Body of pancreas (tissue), 4 donors: ENCODE data around the gene TGFBI. TPM values are rescaled to one million over a fixed set of nuclear protein-coding genes. Genes with fewer than 3 reads are reported as not detected.

Experiments used
- ATAC-seq: fragments of 150-250 bp; one replicate; pipeline ENCODE4 v1.9.1; 2016
- DNase-seq, 4 donors: peaks; one replicate each; pipeline ENCODE4 v3.0.0-alpha.2; 2019
- H3K27ac ChIP-seq, 4 donors: fragments of 200-600 bp; sonication (generic); 1 replicate in 3 of 4; 2 replicates in 1 of 4; pipeline versions ENCODE4 v1.5.1 to v1.6.1; 2016 to 2019; ENCODE audit warnings: mild to moderate bottlenecking in 1 of 4, mixed read lengths in 1 of 4, moderate library complexity in 1 of 4
- H3K27me3 ChIP-seq, 2 donors: fragments of 200-600 bp; sonication (generic); one replicate each; pipeline ENCODE4 v1.6.0; 2016; ENCODE audit warnings: mild to moderate bottlenecking in 1 of 2
- H3K36me3 ChIP-seq, 2 donors: fragments of 200-600 bp; sonication (generic); replicated peaks in 1 of 2; 2 replicates each; pipeline ENCODE4 v1.5.1; 2016; ENCODE audit warnings: low read depth in 2 of 2; ENCODE audit not compliant: insufficient read depth in 1 of 2
- H3K4me1 ChIP-seq: fragments of 200-600 bp; sonication (generic); one replicate; pipeline ENCODE4 v1.6.0; 2016
- H3K4me3 ChIP-seq, 2 donors: fragments of 200-600 bp; sonication (generic); 1 replicate in 1 of 2; 2 replicates in 1 of 2; pipeline ENCODE4 v1.5.1; 2016 to 2019
- H3K9me3 ChIP-seq, 3 donors: fragments of 200-600 bp; sonication (generic); 1 replicate in 2 of 3; 2 replicates in 1 of 3; pipeline ENCODE4 v1.5.1; 2016
- POLR2A ChIP-seq, 3 donors: fragments of 450-650 bp; IDR thresholded peaks; one replicate each; pipeline ENCODE4 v1.6.1; 2016; ENCODE audit warnings: antibody characterized with exemption in 3 of 3, mild to moderate bottlenecking in 2 of 3
- WGBS, 2 donors: methylation state at CpG; one replicate each; pipeline ENCODE4 v1.1.5; 2017; 5-methylcytosine and 5-hydroxymethylcytosine counted together
- intact Hi-C: fragments of 100-400 bp; cut with DNase I; formaldehyde crosslinking; loops from one replicate; pipeline ENCODE4 v1.15.1; 2023
- total RNA-seq, 2 donors: library from RNA; depleted of rRNA; stranded (reverse); fragments of >200 nt; gene quantifications; one replicate each; pipeline ENCODE4 v1.1.0, GENCODE V29; 2016
- TF ChIP-seq, protein P1 (sequence below), 7 experiments: fragments of 450-650 bp in 4 of 7; fragments of 200-600 bp in 3 of 7; sonication (generic) in 3 of 7; IDR thresholded peaks; one replicate each; pipeline ENCODE4 v1.5.1; 2016 to 2019; ENCODE audit warnings: antibody characterized with exemption in 7 of 7

Gene TGFBI
- total RNA-seq, 2 donors from 2014 or later: 7.6 to 23.9 TPM

DNA sequence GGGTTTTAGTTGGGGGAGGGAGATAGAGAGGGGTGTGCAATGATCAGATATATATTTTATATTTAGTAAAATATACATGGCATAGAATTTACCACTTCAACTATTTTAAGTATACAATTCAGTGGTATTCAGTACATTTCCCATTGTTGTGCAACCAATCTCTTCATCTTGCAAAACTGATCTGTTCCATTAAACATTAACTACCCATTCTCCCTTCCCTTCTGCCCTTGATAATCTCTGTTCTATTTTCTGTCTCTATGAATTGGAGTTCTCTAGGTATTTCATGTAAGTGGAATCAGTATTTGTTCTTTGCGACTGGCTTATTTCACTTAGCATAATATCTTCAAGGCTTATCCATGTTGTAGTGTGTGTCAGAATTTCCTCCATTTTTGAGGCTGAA, 38.6 kb downstream of the TGFBI start:
- intact Hi-C loops: no loop called here
- ATAC-seq: no peak
- Histone ChIP-seq H3K27me3 (no peaks in the 10 kb centered on the region), H3K4me3 (no peak overlapping the region), H3K9me3 (no peaks in the 10 kb centered on the region), H3K4me1 (no peaks in the 10 kb centered on the region), H3K27ac (no peak overlapping the region), H3K36me3 (no peaks in the 10 kb centered on the region)
- no peak for TF ChIP-seq POLR2A (IDR thresholded peaks at IDR 0.05)
- TF ChIP-seq, protein P1, sequence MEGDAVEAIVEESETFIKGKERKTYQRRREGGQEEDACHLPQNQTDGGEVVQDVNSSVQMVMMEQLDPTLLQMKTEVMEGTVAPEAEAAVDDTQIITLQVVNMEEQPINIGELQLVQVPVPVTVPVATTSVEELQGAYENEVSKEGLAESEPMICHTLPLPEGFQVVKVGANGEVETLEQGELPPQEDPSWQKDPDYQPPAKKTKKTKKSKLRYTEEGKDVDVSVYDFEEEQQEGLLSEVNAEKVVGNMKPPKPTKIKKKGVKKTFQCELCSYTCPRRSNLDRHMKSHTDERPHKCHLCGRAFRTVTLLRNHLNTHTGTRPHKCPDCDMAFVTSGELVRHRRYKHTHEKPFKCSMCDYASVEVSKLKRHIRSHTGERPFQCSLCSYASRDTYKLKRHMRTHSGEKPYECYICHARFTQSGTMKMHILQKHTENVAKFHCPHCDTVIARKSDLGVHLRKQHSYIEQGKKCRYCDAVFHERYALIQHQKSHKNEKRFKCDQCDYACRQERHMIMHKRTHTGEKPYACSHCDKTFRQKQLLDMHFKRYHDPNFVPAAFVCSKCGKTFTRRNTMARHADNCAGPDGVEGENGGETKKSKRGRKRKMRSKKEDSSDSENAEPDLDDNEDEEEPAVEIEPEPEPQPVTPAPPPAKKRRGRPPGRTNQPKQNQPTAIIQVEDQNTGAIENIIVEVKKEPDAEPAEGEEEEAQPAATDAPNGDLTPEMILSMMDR (IDR thresholded peaks at IDR 0.05): no peak
- WGBS, 2 donors: 50 to 71% methylated on average over 1 of the region's 1 CpG
- DNase-seq: no peak

DNA sequence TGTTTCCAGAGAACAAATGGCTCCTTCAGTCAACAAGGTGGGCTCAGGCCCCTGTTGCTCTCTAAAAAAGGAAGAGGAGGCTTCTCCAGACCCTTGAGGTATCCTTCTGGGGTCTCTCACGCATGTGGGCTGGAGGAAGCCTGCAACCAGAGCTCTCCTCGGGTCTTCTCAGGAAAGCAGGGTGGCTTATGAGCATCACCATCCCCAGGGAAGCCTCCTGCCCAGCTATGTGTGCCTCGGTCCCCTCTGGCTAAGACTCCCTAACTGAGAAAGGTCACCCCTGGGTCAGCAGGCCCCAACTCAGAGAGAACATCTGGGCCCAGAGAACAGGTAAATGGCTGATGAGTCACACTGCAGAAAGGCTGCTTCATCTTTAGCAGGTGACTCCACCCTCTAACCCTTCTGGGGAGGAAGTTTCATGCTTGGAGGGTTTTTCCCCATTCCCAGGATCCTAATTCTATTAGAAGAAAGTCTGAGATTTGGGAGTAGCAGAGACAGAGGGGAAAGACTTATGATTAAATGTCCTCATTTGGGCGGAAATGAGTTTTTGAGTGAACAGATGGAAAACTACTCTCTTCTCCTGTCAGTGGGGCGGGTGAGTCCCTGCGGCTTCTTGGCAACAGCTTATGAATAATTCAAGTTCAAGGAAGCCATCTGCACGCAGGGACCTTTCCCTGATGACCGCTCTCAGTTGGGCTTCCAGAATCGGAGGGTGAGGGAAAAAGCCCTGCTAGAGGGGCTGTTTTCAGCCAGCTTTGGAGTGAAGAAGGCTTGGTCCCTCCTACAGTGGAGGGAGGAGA, 41.9 kb downstream of the TGFBI start:
- DNase-seq (no peak), ATAC-seq (no peak)
- intact Hi-C loops: no loop called here
- 80 to 81% methylated on average over 8 to 9 of the region's 9 CpGs for whole genome bisulfite sequencing, 2 donors
- H3K36me3 ChIP-seq: no peaks in the 10 kb centered on the region
- no peak for TF ChIP-seq POLR2A (IDR thresholded peaks at IDR 0.05)
- TF ChIP-seq, protein P1 (IDR thresholded peaks at IDR 0.05): no peak
- no peaks in the 10 kb centered on the region for H3K9me3 ChIP-seq
- H3K4me1 ChIP-seq: no peaks in the 10 kb centered on the region
- H3K27me3 ChIP-seq: no peaks in the 10 kb centered on the region
- no peak overlapping the region for H3K27ac ChIP-seq
- no peak overlapping the region for H3K4me3 ChIP-seq

DNA sequence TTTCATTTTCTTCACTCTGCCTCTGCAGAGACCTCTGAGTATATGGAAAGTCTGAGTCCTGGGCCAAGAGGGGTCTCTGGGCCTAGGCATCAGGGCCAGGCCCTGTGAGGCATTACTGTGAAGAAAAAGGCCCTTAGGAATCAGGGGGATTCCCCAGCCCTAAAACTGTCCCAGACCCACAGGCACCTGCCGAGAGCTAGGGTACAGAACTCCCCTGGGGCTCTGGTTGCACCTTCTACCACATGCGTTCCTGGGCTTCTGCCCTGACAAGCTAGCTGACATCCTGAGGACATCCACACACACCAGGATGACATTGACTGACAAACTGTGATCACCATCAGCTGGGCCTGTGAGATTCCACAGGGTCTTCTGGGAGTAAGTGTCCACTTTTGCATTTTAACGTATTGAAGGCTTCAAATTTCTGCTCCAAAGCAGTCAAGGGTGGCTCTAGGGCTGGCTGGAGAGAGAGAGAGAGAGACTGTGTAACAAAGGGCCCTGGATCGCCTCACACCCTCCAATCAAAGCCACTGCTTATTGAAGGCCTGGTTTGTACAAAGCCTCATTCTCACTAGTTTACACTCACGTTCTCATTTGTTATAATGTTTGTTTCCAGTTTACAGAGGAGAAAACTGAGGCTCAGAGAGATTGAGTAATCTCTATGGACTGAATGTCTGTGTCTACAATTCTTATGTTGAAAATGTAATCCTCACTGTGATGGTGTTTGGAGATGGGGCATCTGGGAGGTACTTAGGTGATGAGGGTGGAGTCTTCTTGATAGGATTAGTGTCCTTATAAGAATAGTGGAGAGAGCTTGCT, 45.1 kb downstream of the TGFBI start:
- DNase-seq (no peak), ATAC-seq (no peak)
- Histone ChIP-seq H3K4me1 (no peaks in the 10 kb centered on the region), H3K27me3 (no peaks in the 10 kb centered on the region), H3K9me3 (no peaks in the 10 kb centered on the region), H3K4me3 (no peak overlapping the region), H3K36me3 (no peaks in the 10 kb centered on the region), H3K27ac (no peak overlapping the region)
- WGBS, 2 donors: 90 to 94% methylated on average over 5 of the region's 5 CpGs
- intact Hi-C loops: no loop called here
- TF ChIP-seq, protein P1 (IDR thresholded peaks at IDR 0.05): no peak
- no peak for TF ChIP-seq POLR2A (IDR thresholded peaks at IDR 0.05)

DNA sequence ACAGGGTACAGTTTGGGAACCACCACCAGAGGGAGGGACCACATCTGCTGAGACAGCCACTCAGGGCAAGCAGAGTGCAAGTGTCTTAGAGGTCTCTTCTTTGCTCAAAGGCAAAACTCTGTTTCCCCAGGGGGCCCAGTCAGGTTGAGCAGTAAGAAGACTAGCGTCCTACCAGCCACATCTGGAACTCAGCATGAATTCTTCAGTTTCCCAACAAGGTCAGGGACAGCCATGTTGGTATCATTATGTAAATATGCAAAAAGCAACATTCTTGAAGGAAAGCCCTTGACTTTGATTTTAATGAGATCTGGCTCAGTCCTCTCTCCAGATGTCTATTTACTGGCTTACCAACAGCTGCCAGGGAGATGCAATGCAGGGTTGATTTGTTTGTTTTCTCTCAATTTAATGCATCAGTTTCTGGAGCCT, 46.7 kb downstream of the TGFBI start:
- no peak overlapping the region for H3K27ac ChIP-seq
- H3K36me3 ChIP-seq: no peaks in the 10 kb centered on the region
- H3K4me1 ChIP-seq: no peaks in the 10 kb centered on the region
- TF ChIP-seq POLR2A (IDR thresholded peaks at IDR 0.05): no peak
- TF ChIP-seq, protein P1 (IDR thresholded peaks at IDR 0.05): no peak
- WGBS, 2 donors: 42 to 67% methylated on average over 1 of the region's 1 CpG
- no peak overlapping the region for H3K4me3 ChIP-seq
- H3K9me3 ChIP-seq: no peaks in the 10 kb centered on the region
- ATAC-seq: no peak
- no peaks in the 10 kb centered on the region for H3K27me3 ChIP-seq
- DNase-seq: no peak
- intact Hi-C loops: no loop called here
